Midbrain (tissue), 1 donor: Measurements from ENCODE around the gene SMYD5.
"Not testable (repeated sequence)": the region's sequence is repeated elsewhere in the genome, so short reads cannot be mapped to it uniquely, and the experiment has no call there.

Experiments
- DNase-seq: peaks from one replicate; lab custom pipeline; 2025; lab: John Stamatoyannopoulos, UW

SMYD5 gene

GRCh38 chr2:73259704-73260337 is 45.8 kb downstream of the SMYD5 start:
- DNase-seq, result no peak

- peak; percentile 20 for DNase-seq
These were observed 46.4 kb downstream of the SMYD5 start for GRCh38 chr2:73260338-73260984.

DNA sequence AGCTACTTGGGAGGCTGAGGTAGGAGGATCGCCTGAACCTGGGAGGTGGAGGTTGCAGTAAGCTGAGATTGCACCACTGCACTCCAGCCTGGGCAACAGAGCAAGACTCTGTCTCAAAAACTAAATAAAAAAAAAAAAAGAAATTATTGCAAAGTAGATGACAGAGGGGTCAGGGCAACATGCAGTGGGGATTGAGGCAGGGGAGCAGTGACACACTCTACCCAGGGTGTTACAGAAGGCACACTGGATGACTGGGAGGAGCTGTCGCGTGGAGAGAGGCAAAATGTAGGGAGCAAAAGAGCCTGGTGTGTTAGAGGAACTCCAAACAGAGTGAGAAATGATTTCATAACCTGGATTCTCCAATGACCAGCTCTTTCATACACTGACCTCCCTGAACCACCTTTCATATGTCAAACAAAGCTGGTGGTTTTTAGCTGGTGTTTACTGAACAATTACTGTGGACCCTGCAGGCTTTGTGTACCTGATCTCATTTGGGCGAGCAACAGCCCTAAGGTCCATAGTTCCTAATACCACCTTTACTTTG is 48.1 kb downstream of the SMYD5 start:
- no peak for DNase-seq

GRCh38 chr2:73262691-73263429 is 48.8 kb downstream of the SMYD5 start:
- DNase-seq, result not testable (repeated sequence)

GRCh38 chr2:73263540-73264331 is 49.7 kb downstream of the SMYD5 start:
- DNase-seq, result no peak

GRCh38 chr2:73264332-73264606 is 50.2 kb downstream of the SMYD5 start:
- no peak for DNase-seq

DNA sequence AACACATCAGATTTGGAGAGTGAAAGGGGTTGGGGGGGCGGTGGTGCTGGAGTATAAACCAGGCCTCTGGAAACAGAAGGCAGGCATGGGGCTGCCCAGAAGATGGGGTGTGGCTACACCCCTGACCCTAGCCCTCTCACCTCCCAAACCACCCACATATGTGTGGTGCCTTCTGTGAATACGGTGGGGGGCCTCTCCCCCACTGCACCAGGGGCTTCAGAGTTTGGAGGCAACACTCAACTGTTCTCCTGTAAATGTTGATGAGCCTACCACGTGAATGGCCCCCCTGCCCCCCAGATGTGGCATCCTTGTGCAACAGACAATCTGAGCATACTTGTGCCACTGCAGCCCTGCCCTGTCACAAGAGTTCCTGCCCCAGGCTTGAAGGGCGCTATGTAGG is 50.7 kb downstream of the SMYD5 start:
- no peak for DNase-seq

DNA sequence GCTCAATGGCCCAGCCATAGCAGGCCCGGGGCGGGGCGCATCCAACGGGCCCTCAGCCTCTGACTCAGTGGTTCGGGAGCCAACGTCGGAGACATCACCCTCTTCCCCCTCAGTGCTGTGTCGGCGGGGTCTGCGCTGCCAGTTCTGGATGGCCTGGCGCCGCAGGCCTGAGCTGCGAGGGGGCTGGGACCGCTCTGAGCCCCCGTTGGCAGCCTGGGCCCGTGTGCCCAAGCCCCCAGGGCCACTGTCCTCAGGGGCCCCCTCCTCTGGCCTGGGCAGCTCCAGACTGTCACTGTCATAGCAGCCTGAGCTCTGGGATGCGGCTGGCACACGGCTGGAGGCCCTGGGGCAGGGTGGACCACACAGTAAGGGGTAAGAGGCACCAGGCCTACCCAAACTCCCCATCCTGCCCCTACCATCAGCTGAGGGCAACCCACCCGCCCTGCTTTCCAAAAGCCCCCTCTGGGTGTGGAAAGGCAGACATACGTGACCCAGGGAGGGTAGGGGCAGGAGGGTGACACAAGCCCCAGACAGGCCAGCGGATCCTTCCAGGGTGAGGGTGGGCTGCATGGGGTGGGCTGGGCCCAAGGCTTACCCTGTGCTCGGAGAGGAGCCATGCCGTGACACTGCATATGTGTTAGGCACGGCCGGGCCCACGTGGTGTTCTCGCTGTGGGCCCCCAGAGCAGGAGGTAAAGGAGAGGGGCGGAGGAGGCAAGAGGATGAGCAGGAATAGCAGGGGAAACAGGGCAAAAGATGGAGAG is 51.4 kb downstream of the SMYD5 start:
- no peak for DNase-seq

GRCh38 chr2:73266061-73266901 is 52.2 kb downstream of the SMYD5 start:
- no peak for DNase-seq

GRCh38 chr2:73267008-73267407 is 53.0 kb downstream of the SMYD5 start:
- no peak for DNase-seq

GRCh38 chr2:73268366-73268829 is 54.4 kb downstream of the SMYD5 start:
- no peak for DNase-seq

DNA sequence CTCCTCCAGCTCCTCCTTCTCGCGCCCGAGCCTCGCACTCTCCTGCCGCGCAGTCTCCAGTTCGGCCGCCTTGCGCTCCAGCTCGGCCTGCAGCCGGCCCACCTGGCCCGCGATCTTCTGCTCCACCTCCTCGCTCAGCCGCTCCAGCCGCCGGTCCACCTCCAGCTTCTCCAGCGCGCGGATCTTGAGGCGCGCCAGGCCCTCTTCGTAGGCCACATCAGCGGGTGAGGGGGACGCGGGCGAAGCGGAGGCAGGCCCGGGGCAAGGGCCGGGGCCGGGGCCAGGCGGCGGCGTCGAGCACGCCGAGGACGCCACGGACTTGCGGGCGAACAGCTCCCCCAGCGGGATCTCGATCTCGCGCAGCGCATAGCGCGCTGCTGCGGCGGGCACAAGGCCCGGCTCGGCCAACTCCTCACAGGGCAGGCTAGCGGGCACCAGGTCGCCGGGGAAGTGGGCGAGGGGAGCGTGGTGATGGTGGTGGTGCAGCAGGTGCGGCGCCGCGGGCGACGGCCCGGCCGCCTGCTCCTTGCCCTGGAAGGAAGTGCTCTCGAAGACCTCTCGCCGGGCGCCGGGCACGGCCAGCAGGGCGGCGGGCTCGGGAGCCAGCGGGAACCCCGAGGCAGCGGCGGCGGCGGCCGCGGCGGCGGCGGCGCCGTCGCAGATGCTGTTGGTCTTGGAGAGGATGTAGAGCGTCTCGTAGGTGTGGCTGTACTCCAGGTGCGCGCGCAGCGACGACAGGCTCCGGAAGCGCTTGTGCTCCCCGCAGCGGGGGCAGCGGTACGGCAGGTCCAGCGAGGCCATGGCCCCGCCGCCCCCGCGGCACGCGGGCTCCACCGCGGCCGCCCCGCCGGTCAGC is 55.0 kb downstream of the SMYD5 start:
- no peak for DNase-seq

DNA sequence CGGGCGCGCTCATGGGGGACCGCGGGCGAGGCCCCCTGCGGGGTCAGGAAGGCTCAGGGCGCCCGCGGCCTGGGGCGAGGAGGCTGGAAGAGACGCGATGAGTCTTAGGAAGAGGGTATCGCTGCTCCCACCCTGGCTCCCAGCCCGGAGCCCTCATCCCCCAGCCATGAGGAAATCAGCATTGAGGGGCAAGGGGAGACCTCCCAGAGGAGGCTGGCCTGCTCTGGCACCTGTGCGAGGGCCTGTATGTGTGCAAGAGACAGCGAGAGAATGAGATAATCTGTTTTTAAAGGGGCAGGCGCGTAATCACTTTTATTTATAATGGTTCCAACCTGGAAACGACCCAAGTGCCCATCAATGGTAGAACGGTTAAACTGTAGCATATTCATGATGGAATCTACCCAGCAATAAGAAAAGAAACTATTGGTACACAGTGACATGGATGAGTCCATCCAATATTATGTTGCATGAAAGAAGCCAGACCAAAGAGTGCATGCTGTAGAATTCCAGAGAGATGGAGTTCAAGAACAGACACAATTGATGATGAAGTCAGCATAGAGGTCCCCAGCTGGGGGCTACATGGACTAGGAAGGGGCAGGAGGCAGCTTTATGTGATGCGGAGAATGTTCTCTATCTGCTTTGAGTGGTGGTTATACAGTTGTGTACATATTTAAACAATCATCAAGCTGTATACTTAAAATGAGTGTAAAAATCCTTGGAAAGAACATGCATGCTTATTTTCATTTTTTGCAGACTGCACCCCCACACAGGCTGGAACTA is 55.8 kb downstream of the SMYD5 start:
- no peak for DNase-seq

DNA sequence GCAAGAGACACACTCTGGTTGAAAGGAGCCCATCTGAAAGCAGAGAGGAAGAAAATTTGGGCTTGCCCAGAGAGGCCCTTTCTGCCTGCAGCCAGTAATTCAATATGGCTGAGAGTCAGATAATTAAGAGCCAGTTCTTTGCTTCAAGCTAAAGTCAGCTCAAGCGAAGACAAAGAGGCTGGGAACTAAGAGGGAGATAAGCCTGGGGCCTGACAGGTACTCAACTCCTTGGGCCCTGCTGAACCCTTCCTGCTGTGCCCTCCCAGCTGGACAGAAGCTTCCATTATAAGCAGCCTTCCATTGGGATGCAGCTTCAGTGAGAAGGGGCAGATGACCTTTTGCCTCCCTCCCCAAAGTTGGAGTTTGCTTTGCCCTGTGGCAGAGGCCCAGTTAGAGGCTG is 58.2 kb downstream of the SMYD5 start:
- DNase-seq, result no peak
